Endothelial cell (in vitro differentiated cells): Measurements from ENCODE around the gene LYRM7. TPM values are rescaled to one million over a fixed set of nuclear protein-coding genes. Genes with fewer than 3 reads are reported as not detected.

ENCODE experiments used
- DNase-seq: peaks from one replicate; pipeline ENCODE4 v3.0.0; 2021; ENCODE audit warnings: low spot score
- H3K27ac Mint-ChIP-seq: one replicate; pipeline ENCODE4 v1.8.0; 2021; ENCODE audit warnings: mixed read lengths, inconsistent platforms; ENCODE audit not compliant: unreplicated experiment
- H3K27me3 Mint-ChIP-seq: one replicate; pipeline ENCODE4 v1.8.0; 2021; ENCODE audit warnings: mild to moderate bottlenecking, moderate library complexity, mixed read lengths, inconsistent platforms; ENCODE audit not compliant: unreplicated experiment
- H3K36me3 Mint-ChIP-seq: one replicate; pipeline ENCODE4 v1.8.0; 2021; ENCODE audit warnings: mild to moderate bottlenecking, low read depth, mixed read lengths, inconsistent platforms; ENCODE audit not compliant: unreplicated experiment
- H3K4me1 Mint-ChIP-seq: one replicate; pipeline ENCODE4 v1.8.0; 2021; ENCODE audit warnings: mild to moderate bottlenecking, mixed read lengths, inconsistent platforms; ENCODE audit not compliant: unreplicated experiment
- H3K4me3 Mint-ChIP-seq: one replicate; pipeline ENCODE4 v1.8.0; 2021; ENCODE audit warnings: mild to moderate bottlenecking, mixed read lengths, inconsistent platforms; ENCODE audit not compliant: unreplicated experiment
- H3K9me3 Mint-ChIP-seq: one replicate; pipeline ENCODE4 v1.8.0; 2021; ENCODE audit warnings: mixed read lengths, inconsistent platforms; ENCODE audit not compliant: unreplicated experiment
- CTCF ChIP-seq: fragments of 200-600 bp; sonication (generic); IDR thresholded peaks from one replicate; pipeline ENCODE4 v1.5.0; 2021; ENCODE audit warnings: antibody characterized with exemption; ENCODE audit not compliant: unreplicated experiment
- total RNA-seq: library from RNA; stranded (reverse); fragmentation: NEBNext Ultra II Directional; extraction: Animal tissue kit (Norgen Biotek cat#: 25700); gene quantifications from one replicate; pipeline ENCODE4 v1.2.1, GENCODE V29; 2021; ENCODE audit not compliant: unreplicated experiment

Gene LYRM7
- total RNA-seq, 1 donor from 2014 or later, result 6.3 TPM

- no peak for TF ChIP-seq CTCF
- H3K36me3 Mint-ChIP-seq, result no peaks in the 10 kb centered on the region
- H3K27ac Mint-ChIP-seq, result no peak overlapping the region
- no peaks in the 10 kb centered on the region for H3K27me3 Mint-ChIP-seq
- H3K4me3 Mint-ChIP-seq, result no peak overlapping the region
- H3K4me1 Mint-ChIP-seq, result no peaks in the 10 kb centered on the region
- no peak for DNase-seq
- no peaks in the 10 kb centered on the region for H3K9me3 Mint-ChIP-seq
Measured at GRCh38 chr5:131142970-131143617, 27.6 kb upstream of the LYRM7 start.

GRCh38 chr5:131147258-131147657 is 23.5 kb upstream of the LYRM7 start:
- Mint-ChIP-seq H3K4me1 (no peaks in the 10 kb centered on the region), H3K9me3 (no peaks in the 10 kb centered on the region), H3K4me3 (no peak overlapping the region), H3K36me3 (no peaks in the 10 kb centered on the region), H3K27ac (no peak overlapping the region), H3K27me3 (no peaks in the 10 kb centered on the region)
- DNase-seq, result no peak
- TF ChIP-seq CTCF, result no peak

- Mint-ChIP-seq H3K9me3 (no peaks in the 10 kb centered on the region), H3K27me3 (no peaks in the 10 kb centered on the region), H3K27ac (no peak overlapping the region), H3K36me3 (no peaks in the 10 kb centered on the region), H3K4me3 (no peak overlapping the region), H3K4me1 (no peaks in the 10 kb centered on the region)
- no peak for TF ChIP-seq CTCF
- no peak for DNase-seq
Measured at GRCh38 chr5:131148835-131149234, 21.9 kb upstream of the LYRM7 start.

GRCh38 chr5:131150408-131150807 is 20.3 kb upstream of the LYRM7 start:
- no peak overlapping the region for H3K4me3 Mint-ChIP-seq
- DNase-seq, result no peak
- H3K4me1 Mint-ChIP-seq, result no peaks in the 10 kb centered on the region
- H3K27me3 Mint-ChIP-seq, result no peaks in the 10 kb centered on the region
- no peaks in the 10 kb centered on the region for H3K9me3 Mint-ChIP-seq
- H3K36me3 Mint-ChIP-seq, result no peaks in the 10 kb centered on the region
- no peak for TF ChIP-seq CTCF
- no peak overlapping the region for H3K27ac Mint-ChIP-seq

- H3K4me1 Mint-ChIP-seq, result no peaks in the 10 kb centered on the region
- no peaks in the 10 kb centered on the region for H3K9me3 Mint-ChIP-seq
Measured at GRCh38 chr5:131151216-131151615, 19.5 kb upstream of the LYRM7 start.

More at GRCh38 chr5:131151216-131151615, 19.5 kb upstream of the LYRM7 start:
- Mint-ChIP-seq H3K27ac (peak overlapping the region; percentile 30), H3K36me3 (no peaks in the 10 kb centered on the region), H3K27me3 (no peaks in the 10 kb centered on the region), H3K4me3 (no peak overlapping the region)
- TF ChIP-seq CTCF, result no peak
- DNase-seq, result no peak
